ENCODE results near the gene PET100. TPM values are rescaled to one million over a fixed set of nuclear protein-coding genes. Genes with fewer than 3 reads are reported as not detected.

PET100 gene
- total RNA-seq, 4 donors from 2014 or later = 5.9 to 59.9 (median 6.5) TPM; not detected in 1

DNA sequence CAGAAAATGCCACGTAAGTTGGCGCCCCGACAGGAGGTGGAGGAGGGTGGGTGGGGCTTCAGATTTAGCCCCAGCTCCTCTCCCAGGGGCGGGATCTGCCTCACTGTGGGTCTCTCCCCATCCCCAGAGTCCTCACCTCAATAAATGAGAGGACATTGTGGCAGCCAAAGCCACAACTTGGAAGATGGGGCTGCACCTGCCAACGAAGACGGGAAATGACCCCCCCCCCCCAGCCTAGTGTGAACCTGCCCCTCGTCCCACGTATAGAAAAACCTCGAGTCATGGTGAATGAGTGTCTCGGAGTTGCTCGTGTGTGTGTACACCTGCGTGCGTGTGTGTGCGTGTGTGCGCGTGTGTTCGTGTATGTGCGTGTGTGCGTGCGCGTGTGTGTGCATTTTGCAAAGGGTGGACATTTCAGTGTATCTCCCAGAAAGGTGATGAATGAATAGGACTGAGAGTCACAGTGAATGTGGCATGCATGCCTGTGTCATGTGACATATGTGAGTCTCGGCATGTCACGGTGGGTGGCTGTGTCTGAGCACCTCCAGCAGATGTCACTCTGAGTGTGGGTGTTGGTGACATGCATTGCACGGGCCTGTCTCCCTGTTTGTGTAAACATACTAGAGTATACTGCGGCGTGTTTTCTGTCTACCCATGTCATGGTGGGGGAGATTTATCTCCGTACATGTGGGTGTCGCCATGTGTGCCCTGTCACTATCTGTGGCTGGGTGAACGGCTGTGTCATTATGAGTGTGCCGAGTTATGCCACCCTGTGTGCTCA is 49.6 kb downstream of the PET100 start:
- no peaks in the 10 kb centered on the region for H3K36me3 ChIP-seq
- intact Hi-C loops (cut with DNase I; ENCODE audit: low total_unique reads) = no loop called here
- H3K4me1 ChIP-seq = peaks cover 0 to 10% of the 10 kb centered on the region in 2 donors
- TF ChIP-seq, protein P1, sequence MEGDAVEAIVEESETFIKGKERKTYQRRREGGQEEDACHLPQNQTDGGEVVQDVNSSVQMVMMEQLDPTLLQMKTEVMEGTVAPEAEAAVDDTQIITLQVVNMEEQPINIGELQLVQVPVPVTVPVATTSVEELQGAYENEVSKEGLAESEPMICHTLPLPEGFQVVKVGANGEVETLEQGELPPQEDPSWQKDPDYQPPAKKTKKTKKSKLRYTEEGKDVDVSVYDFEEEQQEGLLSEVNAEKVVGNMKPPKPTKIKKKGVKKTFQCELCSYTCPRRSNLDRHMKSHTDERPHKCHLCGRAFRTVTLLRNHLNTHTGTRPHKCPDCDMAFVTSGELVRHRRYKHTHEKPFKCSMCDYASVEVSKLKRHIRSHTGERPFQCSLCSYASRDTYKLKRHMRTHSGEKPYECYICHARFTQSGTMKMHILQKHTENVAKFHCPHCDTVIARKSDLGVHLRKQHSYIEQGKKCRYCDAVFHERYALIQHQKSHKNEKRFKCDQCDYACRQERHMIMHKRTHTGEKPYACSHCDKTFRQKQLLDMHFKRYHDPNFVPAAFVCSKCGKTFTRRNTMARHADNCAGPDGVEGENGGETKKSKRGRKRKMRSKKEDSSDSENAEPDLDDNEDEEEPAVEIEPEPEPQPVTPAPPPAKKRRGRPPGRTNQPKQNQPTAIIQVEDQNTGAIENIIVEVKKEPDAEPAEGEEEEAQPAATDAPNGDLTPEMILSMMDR (IDR thresholded peaks at IDR 0.05) = no peak
- no peak for TF ChIP-seq POLR2A (IDR thresholded peaks at IDR 0.05)
- no peak overlapping the region for H3K4me3 ChIP-seq
- no peaks in the 10 kb centered on the region for H3K27me3 ChIP-seq
- no peak for DNase-seq
- no peak overlapping the region for H3K27ac ChIP-seq
- no peaks in the 10 kb centered on the region for H3K9me3 ChIP-seq

DNA sequence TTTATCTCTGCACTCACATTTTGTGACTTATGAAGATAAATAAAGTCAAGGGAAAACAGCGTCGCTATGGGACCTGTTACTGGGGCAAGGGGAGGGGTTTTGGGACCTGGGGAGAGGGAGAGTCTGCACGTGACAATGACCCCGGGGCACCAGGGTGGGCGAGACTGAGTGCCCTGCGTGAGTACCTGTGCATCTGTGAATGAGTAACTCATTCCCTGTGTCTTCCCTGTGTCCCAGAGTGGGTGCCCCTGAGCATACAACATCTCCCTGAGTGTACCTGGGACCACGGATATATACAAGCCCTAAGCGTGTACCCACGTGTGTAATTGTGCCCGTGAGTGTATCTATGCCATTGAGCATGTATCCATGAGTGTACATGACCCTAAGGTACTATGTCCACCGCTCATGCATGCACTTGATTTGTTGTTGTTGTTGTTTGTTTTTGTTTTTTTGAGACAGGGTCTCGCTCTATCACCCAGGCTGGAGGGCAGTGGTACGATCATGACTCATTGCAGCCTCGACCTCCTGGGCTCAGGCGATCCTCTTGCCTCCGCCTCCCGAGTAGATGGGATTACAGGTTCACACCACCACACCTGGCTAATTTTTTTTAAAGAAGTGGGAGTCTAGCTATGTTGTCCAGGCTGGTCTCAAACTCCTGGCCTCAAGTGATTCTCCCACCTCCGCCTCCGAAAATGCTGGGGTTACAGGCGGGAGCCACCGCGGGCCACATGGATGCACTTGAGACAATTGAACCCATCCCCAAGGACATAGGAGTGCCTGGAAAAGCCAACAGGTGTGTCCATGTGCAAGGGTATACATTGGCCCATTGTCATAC is 50.4 kb downstream of the PET100 start:
- Histone ChIP-seq H3K9me3 (no peaks in the 10 kb centered on the region), H3K27ac (peak overlapping the region in 1 of 2 donors; percentile 90), H3K27me3 (no peaks in the 10 kb centered on the region), H3K4me3 (peak overlapping the region; percentile 96 to 99), H3K36me3 (no peaks in the 10 kb centered on the region), H3K4me1 (peaks cover 0 to 10% of the 10 kb centered on the region in 2 donors)
- intact Hi-C loops (cut with DNase I; ENCODE audit: low total_unique reads) = no loop called here
- TF ChIP-seq, protein P1 (IDR thresholded peaks at IDR 0.05) = no peak
- no peak for TF ChIP-seq POLR2A (IDR thresholded peaks at IDR 0.05)
- DNase-seq = no peak

DNA sequence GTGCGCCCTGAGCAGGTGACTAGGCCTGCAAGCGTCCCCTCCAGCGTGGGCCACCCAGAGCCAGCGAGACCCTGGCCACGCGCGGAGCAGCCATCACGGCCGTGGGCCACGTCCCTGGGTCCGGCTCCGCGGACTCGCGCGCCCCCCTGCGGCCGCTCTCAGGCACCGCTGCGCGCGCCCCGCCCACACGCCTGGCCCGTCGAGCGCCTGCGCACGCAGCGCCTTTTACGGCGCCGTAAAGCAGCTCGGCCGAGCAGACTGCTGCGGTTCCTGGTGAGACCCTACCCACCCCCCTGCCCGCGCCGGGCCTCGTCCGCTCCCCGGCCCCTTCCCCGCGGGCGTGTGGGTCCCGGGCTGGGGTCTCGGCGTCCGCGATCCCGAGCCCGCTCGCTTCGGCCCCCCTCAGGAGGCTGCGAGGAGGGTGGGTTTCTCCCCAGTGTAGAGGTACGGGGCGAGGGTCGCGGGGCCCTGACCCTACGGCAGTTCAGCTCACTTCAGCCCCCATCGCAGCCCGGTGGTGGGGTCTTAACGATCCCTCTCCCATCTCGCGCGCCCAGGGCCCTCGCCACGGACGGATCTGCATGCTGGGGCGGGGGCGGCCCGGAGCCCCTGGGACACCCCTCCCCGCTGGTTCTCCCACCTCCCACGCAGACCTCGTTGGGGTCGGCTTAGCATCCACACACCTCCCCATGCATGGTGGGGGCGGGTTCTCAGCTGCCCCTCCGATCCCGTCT is 51.2 kb downstream of the PET100 start, which contains the start of gene TRAPPC5:
TSS of gene TRAPPC5 (plus strand) at position 228 of the 734 bp plus-strand sequence. CDS start 1,421 bp downstream, outside the sequence.
- Histone ChIP-seq H3K27me3 (no peaks in the 10 kb centered on the region), H3K9me3 (no peaks in the 10 kb centered on the region), H3K36me3 (no peaks in the 10 kb centered on the region), H3K27ac (peak within 1 kb of the TSS; percentile 78 to 90), H3K4me1 (peaks cover 0 to 10% of the 10 kb centered on the region in 2 donors), H3K4me3 (peak within 1 kb of the TSS; percentile 96 to 99)
- peak; percentile 67 to 89 for DNase-seq
- TF ChIP-seq, protein P1 (IDR thresholded peaks at IDR 0.05) = peak; percentile 64 to 99 (median 96)
- TF ChIP-seq POLR2A (IDR thresholded peaks at IDR 0.05) = peak; percentile 40 to 62
- intact Hi-C loops (cut with DNase I; ENCODE audit: low total_unique reads) = no loop called here

Small RNA genes within 50 kb of the gene (microRNA-seq; reads per million reads assigned to microRNA genes)
- gene MIR6792 (ENCODE audit: borderline microRNAs expressed, borderline replicate concordance) = not detected

Small RNA genes within 50 kb of the gene (small RNA-seq; reads per million reads assigned to genes)
- not detected for gene MIR6792

Other genes with a start within 250 kb of the PET100 start
- 1 to 10 TPM in 2 of 4 donors, not detected in 2; 2.1 to 3.0 TPM for gene PEX11G, start 140.8 kb upstream of the PET100 start, total RNA-seq
- gene ZNF358, start 113.7 kb upstream of the PET100 start, total RNA-seq = 10 to 100 TPM; 19.1 to 69.1 (median 33.8) TPM
- 10 to 100 TPM in 1 of 4 donors, 1 to 10 TPM in 3; 5.6 to 24.7 (median 8.0) TPM for gene MCOLN1, start 107.2 kb upstream of the PET100 start, total RNA-seq
- gene PNPLA6, start 94.1 kb upstream of the PET100 start, total RNA-seq = 100 to 1,000 TPM in 1 of 4 donors, 10 to 100 TPM in 3; 26.4 to 113 (median 40.4) TPM
- 1 to 10 TPM in 1 of 4 donors, under 1 TPM in 3; 0.26 to 3.5 (median 0.47) TPM for gene CAMSAP3, start 33.9 kb upstream of the PET100 start, total RNA-seq
- 10 to 100 TPM in 3 of 4 donors, 1 to 10 TPM in 1; 10.0 to 41.7 (median 32.2) TPM for gene XAB2, start 248 bp upstream of the PET100 start, total RNA-seq
- gene PCP2, start 3.9 kb downstream of the PET100 start, total RNA-seq = not detected
- 10 to 100 TPM in 1 of 4 donors, 1 to 10 TPM in 2, not detected in 1; 2.4 to 10.3 (median 8.2) TPM for gene STXBP2, start 7.3 kb downstream of the PET100 start, total RNA-seq
- gene RETN, start 39.3 kb downstream of the PET100 start, total RNA-seq = not detected
- gene MCEMP1, start 47.3 kb downstream of the PET100 start, total RNA-seq = under 1 TPM in 1 of 4 donors, not detected in 3; 0.67 TPM
- 100 to 1,000 TPM in 1 of 4 donors, 10 to 100 TPM in 3; 12.4 to 156 (median 41.0) TPM for gene TRAPPC5, start 51.0 kb downstream of the PET100 start, total RNA-seq
- under 1 TPM in 1 of 4 donors, not detected in 3; 0.28 TPM for gene FCER2, start 72.3 kb downstream of the PET100 start, total RNA-seq
- gene CLEC4G, start 102.3 kb downstream of the PET100 start, total RNA-seq = not detected
- gene CD209, start 117.7 kb downstream of the PET100 start, total RNA-seq = 10 to 100 TPM in 1 of 4 donors, 1 to 10 TPM in 2, not detected in 1; 2.6 to 14.4 (median 8.8) TPM
- gene CLEC4M, start 133.4 kb downstream of the PET100 start, total RNA-seq = under 1 TPM in 1 of 4 donors, not detected in 3; 0.62 TPM
- 10 to 100 TPM in 3 of 4 donors, 1 to 10 TPM in 1; 9.1 to 14.9 (median 12.4) TPM for gene EVI5L, start 200.4 kb downstream of the PET100 start, total RNA-seq
- under 1 TPM in 2 of 4 donors, not detected in 2; 0.35 to 0.85 TPM for gene PRR36, start 244.6 kb downstream of the PET100 start, total RNA-seq

Measured in uterus (tissue), 4 donors.